Measurements from ENCODE around the gene GAREM2. TPM values are rescaled to one million over a fixed set of nuclear protein-coding genes. Genes with fewer than 3 reads are reported as not detected.

GAREM2 gene
- total and polyA plus RNA-seq, 9 of the 15 experiments (the other 6 are each of a cell fraction or from before 2014, with no cell fraction given): 1.7 to 12.4 (median 2.5) TPM

GRCh38 chr2:26126074-26126473 is 46.8 kb upstream of the GAREM2 start:
- no peaks in the 10 kb centered on the region for H3K9me3 ChIP-seq (replicated peaks; ENCODE audit: control insufficient read depth, insufficient read depth, low read depth, low read length)
- H3K4me1 ChIP-seq (replicated peaks in 1 of 2; ENCODE audit: control insufficient read depth in 2 of 2, insufficient read depth in 2 of 2, low read length in 2 of 2): no peaks in the 10 kb centered on the region
- H3K4me3 ChIP-seq: no peak overlapping the region
- WGBS (ENCODE audit: insufficient coverage, low coverage, missing lambda C conversion rate): 93% methylated on average over 4 of the region's 4 CpGs
- ATAC-seq (no peak), FAIRE-seq (no peak), DNase-seq (ENCODE audit: extremely low read depth in 1 of 4, low spot score in 3 of 4) (no peak)
- CTCF ChIA-PET (ENCODE audit: low intra/inter-chr PET ratio): no interaction called here
- peaks cover 50% of the 10 kb centered on the region for H3K79me2 ChIP-seq (ENCODE audit: control insufficient read depth, insufficient read depth, low read length)
- H3K27ac ChIP-seq (ENCODE audit: extremely low read depth, low read depth, low read length): no peak overlapping the region
- H3K9ac ChIP-seq (ENCODE audit: insufficient read depth in 1 of 2, low read depth in 2 of 2, low read length in 2 of 2): no peak overlapping the region
- no peaks in the 10 kb centered on the region for H4K20me1 ChIP-seq (replicated peaks; ENCODE audit: control insufficient read depth, insufficient read depth, low read length)
- H3K9me1 ChIP-seq (ENCODE audit: control insufficient read depth, insufficient read depth, low read length): no peaks in the 10 kb centered on the region
- in situ Hi-C loops (cut with MboI) (no loop called here), intact Hi-C loops (cut with micrococcal nuclease) (no loop called here)
- no TSS peak for BruUV-seq (replicated peaks)
- H3K27me3 ChIP-seq (ENCODE audit: control insufficient read depth in 2 of 2, insufficient read depth in 2 of 2, low read length in 2 of 2): no peaks in the 10 kb centered on the region
- H3K36me3 ChIP-seq (ENCODE audit: control insufficient read depth, insufficient read depth, low read length): peaks cover 69% of the 10 kb centered on the region
- POLR2A ChIA-PET: interaction anchor here (1.4 kb wide), 1 partner anchor 11 kb away, joined by 6 read pairs; no protein-coding TSS in a partner anchor
- no peak for TF ChIP-seq PRMT5 (CRISPR knock-in tag; IDR thresholded peaks at IDR 0.05)
- no peak for TF ChIP-seq FOXP4 (CRISPR knock-in tag; IDR thresholded peaks at IDR 0.05; ENCODE audit: borderline replicate concordance)
- TF ChIP-seq ZSCAN32 (CRISPR knock-in tag; IDR thresholded peaks at IDR 0.05): no peak
- no peak for TF ChIP-seq ZNF395 (CRISPR knock-in tag; IDR thresholded peaks at IDR 0.05)
- TF ChIP-seq TSC22D4 (tag; IDR thresholded peaks at IDR 0.05): no peak
- TF ChIP-seq ZNF224 (CRISPR knock-in tag; IDR thresholded peaks at IDR 0.05): no peak
- no peak for TF ChIP-seq RFX7 (CRISPR knock-in tag; IDR thresholded peaks at IDR 0.05)
- no peak for TF ChIP-seq ZNF449 (CRISPR knock-in tag; IDR thresholded peaks at IDR 0.05)
- TF ChIP-seq FIP1L1 (IDR thresholded peaks at IDR 0.05; ENCODE audit: low read depth, low read length, poor library complexity, severe bottlenecking): no peak
- no peak for TF ChIP-seq RBM22 (IDR thresholded peaks at IDR 0.05; ENCODE audit: low read depth, low read length, poor library complexity, severe bottlenecking)
- no peak for TF ChIP-seq GATA2 (CRISPR knock-in tag; IDR thresholded peaks at IDR 0.05)
- no peak for TF ChIP-seq THRA (IDR thresholded peaks at IDR 0.05)
- H3K4me2 ChIP-seq (ENCODE audit: insufficient read depth, low read length): no peak overlapping the region
- H2AFZ ChIP-seq (ENCODE audit: low read depth, low read length): no peak overlapping the region
